ENCODE results near the gene NXN. TPM values are rescaled to one million over a fixed set of nuclear protein-coding genes. Genes with fewer than 3 reads are reported as not detected.
"Not testable (repeated sequence)": the region's sequence is repeated elsewhere in the genome, so short reads cannot be mapped to it uniquely, and the experiment has no call there.

The NXN gene
- total RNA-seq, 2 experiments from 2014 or later: 0.14 to 0.70 TPM

DNA sequence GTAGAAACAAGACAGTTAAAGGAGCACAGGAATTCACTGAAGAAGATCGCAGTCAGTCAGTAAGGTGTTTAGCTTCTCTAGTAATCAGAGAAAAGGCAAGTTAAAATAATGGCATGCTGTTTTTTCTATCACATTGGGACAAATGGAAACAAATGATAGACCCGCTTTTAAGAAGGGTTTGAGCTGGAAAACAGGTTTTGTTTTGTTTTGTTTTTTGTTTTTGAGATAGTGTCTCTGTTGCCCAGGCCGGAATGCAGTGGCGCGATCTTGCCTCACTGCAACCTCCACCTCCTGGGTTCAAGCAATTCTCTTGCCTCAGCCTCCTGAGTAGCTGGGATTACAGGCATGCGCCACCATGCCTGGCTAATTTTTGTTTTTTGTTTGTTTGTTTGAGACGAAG lies 193.7 kb downstream of the NXN start:
- not testable (repeated sequence) for H3K27me3 Mint-ChIP-seq; DNase-seq; H3K9me3 Mint-ChIP-seq (ENCODE audit: low read depth); H3K27ac Mint-ChIP-seq; ATAC-seq; H3K4me3 Mint-ChIP-seq
- Mint-ChIP-seq H3K4me1 (peaks cover 32% of the 10 kb centered on the region), H3K36me3 (peaks cover 21% of the 10 kb centered on the region)
- CTCF ChIA-PET: interaction anchor here (0.6 to 2.1 kb wide), 4 partner anchors 38 to 211 kb away, joined by 3 to 6 read pairs (median 4); partner anchors contain the start of gene TIMM22

DNA sequence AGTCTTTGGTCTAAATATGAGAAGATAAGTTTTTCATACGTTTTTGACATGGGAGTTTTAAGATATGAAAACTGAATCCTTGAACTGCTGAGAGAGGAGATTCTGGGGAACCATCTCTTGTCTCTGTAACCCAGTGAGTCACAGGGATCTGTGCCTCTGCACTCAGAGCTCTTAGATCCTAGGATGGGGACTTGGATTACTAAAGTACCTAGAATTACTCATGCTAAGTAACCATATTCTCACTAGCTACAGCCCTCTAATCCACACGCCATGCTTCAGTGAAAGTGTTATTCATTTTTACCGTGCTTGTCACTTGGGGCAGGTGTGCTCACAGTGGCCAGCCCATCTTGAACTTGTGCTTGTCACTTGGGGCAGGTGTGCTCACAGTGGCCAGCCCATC lies 195.4 kb downstream of the NXN start:
- CTCF ChIA-PET: no interaction called here
- ATAC-seq (no peak), DNase-seq (no peak)
- Mint-ChIP-seq H3K27me3 (no peaks in the 10 kb centered on the region), H3K9me3 (ENCODE audit: low read depth) (no peaks in the 10 kb centered on the region), H3K4me1 (peaks cover 35% of the 10 kb centered on the region), H3K4me3 (peak overlapping the region; percentile 97), H3K27ac (peak overlapping the region; percentile 27), H3K36me3 (peaks cover 14% of the 10 kb centered on the region)

DNA sequence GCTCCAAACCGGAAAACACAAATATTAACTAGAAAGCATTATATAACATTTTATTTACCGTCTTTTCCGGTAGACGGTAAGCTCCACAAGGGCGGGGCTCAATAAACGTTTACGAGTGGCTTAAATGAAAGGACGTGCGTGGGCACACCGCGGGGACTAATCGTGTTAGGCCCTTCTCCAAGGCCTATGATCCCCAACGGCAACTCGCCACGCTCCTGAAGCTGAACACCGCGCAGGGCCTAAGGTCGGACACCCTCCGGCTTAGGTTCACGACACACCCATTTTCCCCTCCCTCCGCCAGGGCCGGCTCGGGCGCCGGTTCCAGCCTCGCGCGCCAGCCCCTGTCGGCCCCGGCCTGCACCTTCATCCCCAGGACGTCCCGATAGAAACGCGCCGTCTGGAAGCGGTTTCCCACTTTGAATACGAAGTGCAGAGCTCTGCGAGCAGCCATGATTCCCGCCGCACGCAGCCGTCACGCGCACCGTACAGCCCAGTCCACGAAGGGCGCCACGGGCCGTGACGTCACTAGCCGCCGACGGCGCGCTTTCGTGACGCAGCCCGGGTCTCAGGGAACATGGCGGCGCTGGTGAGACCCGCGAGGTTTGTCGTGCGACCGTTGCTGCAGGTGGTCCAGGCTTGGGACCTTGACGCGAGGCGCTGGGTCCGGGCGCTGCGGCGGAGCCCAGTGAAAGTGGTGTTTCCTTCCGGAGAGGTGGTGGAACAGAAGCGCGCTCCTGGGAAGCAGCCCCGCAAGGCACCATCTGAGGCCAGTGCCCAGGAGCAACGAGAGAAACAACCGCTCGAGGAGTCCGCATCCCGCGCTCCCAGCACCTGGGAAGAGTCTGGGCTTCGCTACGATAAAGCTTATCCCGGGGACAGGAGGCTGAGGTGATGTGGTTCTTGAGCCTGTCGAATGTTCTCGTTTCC lies 197.5 kb downstream of the NXN start, which contains the start of the genes GLOD4 and MRM3:
TSS of gene GLOD4 (minus strand) at position 476 of the 927 bp plus-strand sequence. CDS start at position 451, 25 bp downstream.
TSS of gene MRM3 (plus strand) at position 549 of the 927 bp plus-strand sequence. CDS start at position 575, 26 bp downstream.
- H3K27me3 Mint-ChIP-seq: no peaks in the 10 kb centered on the region

DNA sequence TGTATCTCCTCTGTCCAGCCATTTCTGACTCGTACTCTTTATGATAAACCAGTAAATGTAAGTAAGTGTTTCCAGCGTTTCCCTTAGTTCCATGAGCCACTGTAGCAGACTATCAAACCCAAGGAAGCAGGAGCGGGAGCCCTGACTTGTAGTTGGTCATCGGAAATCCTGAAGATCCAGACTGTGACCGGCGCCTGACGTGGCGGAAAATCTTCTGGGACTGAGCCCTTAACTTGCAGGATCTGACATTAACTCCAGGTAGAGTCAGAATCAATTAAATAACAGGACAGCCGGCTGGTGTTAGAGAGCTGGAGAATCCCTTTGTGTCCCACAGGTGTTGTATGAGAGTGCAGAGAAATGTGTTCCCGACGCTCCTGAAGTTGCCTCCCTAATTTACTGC lies 201.5 kb downstream of the NXN start:
- peaks cover 45% of the 10 kb centered on the region for H3K36me3 Mint-ChIP-seq
- DNase-seq (no peak), ATAC-seq (no peak)
- no peaks in the 10 kb centered on the region for H3K9me3 Mint-ChIP-seq (ENCODE audit: low read depth)
- no peak overlapping the region for H3K4me3 Mint-ChIP-seq
- CTCF ChIA-PET: interaction anchor here (2.0 kb wide), 1 partner anchor 366 kb away, joined by 7 read pairs; no protein-coding TSS in a partner anchor
- no peaks in the 10 kb centered on the region for H3K27me3 Mint-ChIP-seq
- peaks cover 36% of the 10 kb centered on the region for H3K4me1 Mint-ChIP-seq
- no peak overlapping the region for H3K27ac Mint-ChIP-seq

More for the DNA sequence above, 197.5 kb downstream of the NXN start, which contains the start of the genes GLOD4 and MRM3:
- H3K36me3 Mint-ChIP-seq: peaks cover 24% of the 10 kb centered on the region
- H3K9me3 Mint-ChIP-seq (ENCODE audit: low read depth): no peaks in the 10 kb centered on the region
- H3K27ac Mint-ChIP-seq: peak within 1 kb of the TSS; percentile 97
- DNase-seq (peak; percentile 95), ATAC-seq (peak; percentile 96)
- CTCF ChIA-PET: interaction anchor here (0.7 to 3.8 kb wide), 12 partner anchors 10 to 274 kb away, joined by 3 to 33 read pairs (median 5); partner anchors contain the start of genes GEMIN4, NXN and TIMM22
- H3K4me1 Mint-ChIP-seq: peaks cover 37% of the 10 kb centered on the region
- H3K4me3 Mint-ChIP-seq: peak within 1 kb of the TSS; percentile 97

DNA sequence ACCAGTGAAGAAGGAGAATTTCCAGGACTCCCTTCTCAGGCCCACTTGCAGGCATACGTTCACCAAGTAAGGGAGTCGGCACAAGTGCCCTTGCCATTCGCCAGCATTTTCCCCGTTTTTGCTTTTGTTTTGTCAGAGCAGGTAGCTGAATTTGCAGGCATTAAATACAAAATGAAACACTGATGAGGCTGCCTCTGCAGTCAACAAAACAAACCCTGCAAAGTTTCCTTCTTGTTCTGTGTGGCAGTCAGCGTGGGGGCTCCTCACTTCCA lies 205.3 kb downstream of the NXN start:
- no peak overlapping the region for H3K4me3 Mint-ChIP-seq
- H3K36me3 Mint-ChIP-seq: peaks cover 57% of the 10 kb centered on the region
- DNase-seq: no peak
- CTCF ChIA-PET: interaction anchor here (1.0 to 1.9 kb wide), 2 partner anchors 13 to 21 kb away, joined by 4 to 5 read pairs; no protein-coding TSS in a partner anchor
- H3K27ac Mint-ChIP-seq: no peak overlapping the region
- peaks cover 24% of the 10 kb centered on the region for H3K4me1 Mint-ChIP-seq
- H3K9me3 Mint-ChIP-seq (ENCODE audit: low read depth): no peaks in the 10 kb centered on the region
- H3K27me3 Mint-ChIP-seq: no peaks in the 10 kb centered on the region
- ATAC-seq: no peak

DNA sequence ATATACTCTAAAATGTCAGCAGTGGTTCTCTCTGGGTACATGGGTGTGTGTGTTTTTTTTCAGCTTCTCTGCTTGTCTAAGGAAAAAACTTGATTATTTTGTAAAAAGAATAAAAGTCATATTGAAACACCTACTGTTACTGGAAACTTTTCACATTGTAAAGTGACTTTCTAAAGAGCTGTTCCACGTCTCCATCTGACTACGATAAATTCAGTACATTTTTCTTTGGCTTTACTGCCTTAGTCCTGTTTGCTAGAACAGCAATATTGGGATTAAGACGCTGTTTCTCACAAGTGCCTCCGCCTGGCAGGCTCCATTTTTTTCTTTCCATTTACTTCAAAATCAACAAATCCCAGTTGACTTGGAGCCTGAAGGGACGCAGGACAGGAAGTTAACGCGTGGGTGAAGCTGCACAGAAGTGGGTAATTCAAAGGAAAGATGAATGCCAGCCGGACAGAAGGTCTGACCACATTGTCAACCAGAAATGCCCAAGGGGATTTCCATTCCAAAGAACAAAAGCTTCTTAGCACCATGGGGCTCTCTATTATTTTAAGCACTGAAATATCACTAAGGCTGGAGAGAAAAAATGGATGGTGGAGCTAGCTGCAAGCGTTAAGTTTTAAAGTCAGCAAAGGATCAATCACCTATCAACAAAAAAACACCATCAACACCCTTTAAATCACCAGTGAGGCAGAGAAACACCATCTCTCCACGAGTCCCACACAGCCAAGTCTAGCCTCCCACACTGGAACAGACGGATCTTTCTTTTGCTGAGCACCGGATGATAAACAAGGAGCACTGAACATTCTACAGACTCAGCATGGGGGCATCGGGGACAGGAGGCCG lies 205.9 kb downstream of the NXN start:
- ATAC-seq (no peak), DNase-seq (no peak)
- Mint-ChIP-seq H3K27ac (peak overlapping the region; percentile 44), H3K4me1 (peaks cover 22% of the 10 kb centered on the region), H3K4me3 (no peak overlapping the region), H3K27me3 (no peaks in the 10 kb centered on the region), H3K36me3 (peaks cover 58% of the 10 kb centered on the region), H3K9me3 (ENCODE audit: low read depth) (no peaks in the 10 kb centered on the region)
- CTCF ChIA-PET: interaction anchor here (1.0 to 1.9 kb wide), 2 partner anchors 12 to 21 kb away, joined by 4 to 5 read pairs; no protein-coding TSS in a partner anchor

DNA sequence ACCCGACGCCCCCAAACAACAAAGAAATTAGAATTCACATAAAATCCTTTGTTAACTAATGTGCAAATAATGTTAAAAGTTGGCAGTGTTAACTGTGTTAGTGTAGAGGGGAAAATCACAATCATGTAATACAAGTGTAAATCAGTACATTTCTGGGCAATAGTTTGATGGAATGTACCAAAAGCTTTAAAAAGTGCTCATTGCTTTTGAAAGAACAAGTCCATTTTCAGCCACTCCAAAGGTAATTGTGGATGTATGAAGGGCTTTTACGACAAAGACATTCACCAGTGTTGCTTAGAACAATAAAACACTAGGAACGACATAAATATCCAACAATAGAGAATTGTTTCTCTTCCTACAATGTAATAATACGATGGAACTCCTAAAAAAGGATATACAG lies 206.6 kb downstream of the NXN start:
- no peaks in the 10 kb centered on the region for H3K27me3 Mint-ChIP-seq
- ATAC-seq: no peak
- peaks cover 51% of the 10 kb centered on the region for H3K36me3 Mint-ChIP-seq
- H3K9me3 Mint-ChIP-seq (ENCODE audit: low read depth): no peaks in the 10 kb centered on the region
- DNase-seq: no peak
- no peak overlapping the region for H3K4me3 Mint-ChIP-seq
- H3K4me1 Mint-ChIP-seq: peaks cover 22% of the 10 kb centered on the region
- H3K27ac Mint-ChIP-seq: no peak overlapping the region
- CTCF ChIA-PET: interaction anchor here (1.9 kb wide), 1 partner anchor 20 kb away, joined by 5 read pairs; no protein-coding TSS in a partner anchor

DNA sequence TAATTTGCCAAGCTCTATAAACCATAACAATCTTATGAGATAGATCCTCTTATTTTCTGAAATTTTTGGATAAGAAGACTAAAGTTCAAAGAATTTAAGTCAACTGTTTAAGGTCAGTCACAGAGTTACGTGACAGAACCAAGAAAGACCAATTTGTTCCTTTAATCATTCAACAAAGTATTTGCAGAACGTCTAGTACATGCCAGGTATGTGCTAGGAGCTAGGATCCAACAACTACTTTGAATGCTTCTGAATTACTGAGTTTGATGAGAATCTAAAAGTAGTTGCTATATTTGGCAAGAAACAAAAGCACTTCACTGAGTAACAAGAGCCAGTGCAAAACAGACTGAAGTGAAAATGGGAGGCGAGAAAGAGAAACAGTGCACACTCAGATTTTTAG lies 212.5 kb downstream of the NXN start:
- Mint-ChIP-seq H3K4me3 (no peak overlapping the region), H3K27me3 (no peaks in the 10 kb centered on the region), H3K9me3 (ENCODE audit: low read depth) (no peaks in the 10 kb centered on the region), H3K4me1 (no peaks in the 10 kb centered on the region), H3K27ac (no peak overlapping the region), H3K36me3 (peaks cover 29% of the 10 kb centered on the region)
- ATAC-seq (no peak), DNase-seq (no peak)
- CTCF ChIA-PET: no interaction called here

DNA sequence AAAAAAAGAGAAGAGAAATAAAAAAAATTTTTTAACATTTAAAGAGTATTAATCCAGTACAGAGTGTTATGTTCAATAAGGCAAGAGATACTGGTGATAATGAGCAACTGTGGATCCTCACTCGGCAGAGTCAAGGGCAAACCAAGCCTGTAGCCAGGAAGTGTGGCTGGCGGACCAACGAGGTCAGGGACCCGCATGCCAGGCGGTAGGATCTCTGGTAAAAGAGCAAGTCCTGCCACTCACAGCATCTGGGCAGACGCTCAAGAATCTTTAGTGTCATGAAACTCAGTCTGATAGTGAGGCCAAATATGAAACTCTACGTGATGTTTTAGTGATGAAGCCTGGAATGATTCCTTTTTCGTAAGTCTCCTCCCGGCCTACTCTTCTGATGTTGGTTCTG lies 219.2 kb downstream of the NXN start:
- no peak overlapping the region for H3K4me3 Mint-ChIP-seq
- H3K27ac Mint-ChIP-seq: no peak overlapping the region
- CTCF ChIA-PET: no interaction called here
- no peaks in the 10 kb centered on the region for H3K4me1 Mint-ChIP-seq
- peaks cover 28% of the 10 kb centered on the region for H3K36me3 Mint-ChIP-seq
- H3K9me3 Mint-ChIP-seq (ENCODE audit: low read depth): no peaks in the 10 kb centered on the region
- ATAC-seq (no peak), DNase-seq (no peak)
- H3K27me3 Mint-ChIP-seq: no peaks in the 10 kb centered on the region

DNA sequence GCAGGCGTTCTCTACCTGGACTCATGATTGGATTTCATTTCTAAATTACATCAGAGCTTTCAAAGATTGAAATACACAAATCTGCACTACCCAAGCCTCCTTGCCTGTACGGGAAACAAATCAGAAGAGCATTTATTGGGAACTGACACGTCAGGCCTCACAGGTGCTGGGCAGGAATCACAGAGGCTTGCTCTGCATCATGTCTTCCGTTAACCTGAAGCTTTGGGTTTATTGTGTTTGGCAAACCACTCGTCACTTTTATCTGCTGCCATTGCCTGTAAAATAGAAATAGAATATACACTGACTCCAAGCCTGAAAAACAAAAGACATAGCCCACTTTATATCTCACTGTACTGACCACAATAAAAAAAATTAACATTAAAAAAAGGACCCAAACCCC lies 219.6 kb downstream of the NXN start:
- H3K27me3 Mint-ChIP-seq: no peaks in the 10 kb centered on the region
- H3K4me3 Mint-ChIP-seq: no peak overlapping the region
- H3K27ac Mint-ChIP-seq: no peak overlapping the region
- CTCF ChIA-PET: no interaction called here
- no peaks in the 10 kb centered on the region for H3K4me1 Mint-ChIP-seq
- ATAC-seq (no peak), DNase-seq (no peak)
- H3K36me3 Mint-ChIP-seq: peaks cover 24% of the 10 kb centered on the region
- no peaks in the 10 kb centered on the region for H3K9me3 Mint-ChIP-seq (ENCODE audit: low read depth)

DNA sequence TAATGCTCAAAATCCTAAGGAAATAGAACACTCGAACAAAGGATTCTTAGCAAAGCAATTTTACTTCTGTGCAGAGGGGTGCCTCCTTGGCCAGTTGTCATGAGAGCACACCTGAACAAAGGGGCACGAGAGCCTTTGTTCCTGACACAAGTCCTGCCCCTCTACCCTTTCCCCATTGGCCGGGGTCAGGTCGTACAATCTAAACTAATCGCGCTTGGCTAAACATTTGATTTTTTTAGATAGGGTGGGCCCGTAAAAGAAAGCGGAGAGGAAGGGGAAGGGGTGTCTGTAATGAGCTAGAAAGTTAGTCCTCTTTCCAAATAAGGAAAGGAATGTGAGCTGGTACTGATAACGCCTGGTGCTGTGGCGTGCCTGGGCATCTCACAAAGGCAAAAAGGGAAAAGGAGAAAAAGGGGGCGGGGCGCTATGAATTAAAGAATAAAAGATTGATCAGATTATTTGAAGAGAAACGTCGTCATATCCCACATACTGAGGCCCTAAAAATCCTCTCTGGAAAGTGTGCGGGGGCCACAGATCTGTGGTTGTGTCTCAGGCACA lies 223.5 kb downstream of the NXN start:
- not testable (repeated sequence) for ATAC-seq; H3K27me3 Mint-ChIP-seq; H3K9me3 Mint-ChIP-seq (ENCODE audit: low read depth); H3K4me3 Mint-ChIP-seq; DNase-seq; H3K27ac Mint-ChIP-seq
- Mint-ChIP-seq H3K4me1 (peaks cover 13% of the 10 kb centered on the region), H3K36me3 (peaks cover 17% of the 10 kb centered on the region)
- CTCF ChIA-PET: interaction anchor here (1.8 kb wide), 1 partner anchor 344 kb away, joined by 5 read pairs; no protein-coding TSS in a partner anchor

DNA sequence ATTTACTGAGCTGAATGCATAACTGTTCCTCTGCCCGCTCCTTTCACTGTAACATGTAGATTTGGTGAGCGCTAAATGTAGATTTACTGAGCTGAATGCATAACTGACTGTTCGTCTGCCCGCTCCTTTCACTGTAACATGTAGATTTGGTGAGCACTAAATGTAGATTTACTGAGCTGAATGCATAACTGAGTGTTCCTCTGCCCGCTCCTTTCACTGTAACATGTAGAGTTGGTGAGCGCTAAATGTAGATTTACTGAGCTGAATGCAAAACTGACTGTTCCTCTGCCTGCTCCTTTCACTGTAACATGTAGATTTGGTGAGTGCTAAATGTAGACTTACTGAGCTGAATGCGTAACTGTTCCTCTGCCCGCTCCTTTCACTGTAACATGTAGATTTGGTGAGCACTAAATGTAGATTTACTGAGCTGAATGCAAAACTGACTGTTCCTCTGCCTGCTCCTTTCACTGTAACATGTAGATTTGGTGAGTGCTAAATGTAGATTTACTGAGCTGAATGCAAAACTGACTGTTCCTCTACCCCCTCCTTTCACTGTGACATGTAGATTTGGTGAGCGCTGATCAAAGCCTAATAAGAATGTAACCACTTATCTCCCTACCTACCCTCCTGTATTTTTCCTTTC lies 224.1 kb downstream of the NXN start:
- not testable (repeated sequence) for DNase-seq; H3K27me3 Mint-ChIP-seq; H3K27ac Mint-ChIP-seq; H3K4me3 Mint-ChIP-seq; H3K9me3 Mint-ChIP-seq (ENCODE audit: low read depth); ATAC-seq
- CTCF ChIA-PET: interaction anchor here (1.3 to 3.5 kb wide), 3 partner anchors 9 to 343 kb away, joined by 5 to 16 read pairs (median 6); partner anchors contain the start of gene TIMM22
- Mint-ChIP-seq H3K4me1 (peaks cover 19% of the 10 kb centered on the region), H3K36me3 (peaks cover 15% of the 10 kb centered on the region)
